CD14-positive monocyte (primary cell): ENCODE results near the gene LARP1. TPM values are rescaled to one million over a fixed set of nuclear protein-coding genes. Genes with fewer than 3 reads are reported as not detected.

Experiments used
- DNase-seq, 3 donors: peaks; one replicate each; pipeline ENCODE4 v3.0.0-alpha.2; 2011 to 2022
- H2AFZ ChIP-seq: 2 replicates; pipeline ENCODE4 v1.6.0; 2012; ENCODE audit warnings: mild to moderate bottlenecking, low read depth, low read length, inconsistent platforms; ENCODE audit not compliant: insufficient read depth, poor library complexity, severe bottlenecking
- H3K27ac ChIP-seq, 2 donors: 1 replicate in 1 of 2; 2 replicates in 1 of 2; pipeline ENCODE4 v1.5.1; 2012 to 2013; ENCODE audit warnings: low read length in 2 of 2, control low read depth in 1 of 2, inconsistent platforms in 1 of 2, low read depth in 1 of 2, mild to moderate bottlenecking in 1 of 2
- H3K27me3 ChIP-seq, 2 donors: one replicate each; pipeline versions ENCODE4 v1.6.0 to v1.6.1; 2011 to 2013; ENCODE audit warnings: low read length in 2 of 2; ENCODE audit not compliant: control insufficient read depth in 2 of 2, insufficient read depth in 2 of 2
- H3K36me3 ChIP-seq, 2 donors: replicated peaks in 1 of 2; 1 replicate in 1 of 2; 2 replicates in 1 of 2; pipeline versions ENCODE4 v1.5.1 to v1.6.1; 2012 to 2013; ENCODE audit warnings: low read length in 2 of 2, control low read depth in 1 of 2, inconsistent platforms in 1 of 2, mild to moderate bottlenecking in 1 of 2; ENCODE audit not compliant: insufficient read depth in 2 of 2, control insufficient read depth in 1 of 2
- H3K4me1 ChIP-seq, 2 donors: 1 replicate in 1 of 2; 2 replicates in 1 of 2; pipeline versions ENCODE4 v1.5.1 to v1.6.1; 2012 to 2013; ENCODE audit warnings: low read length in 2 of 2, control low read depth in 1 of 2, inconsistent platforms in 1 of 2, mild to moderate bottlenecking in 1 of 2, moderate library complexity in 1 of 2; ENCODE audit not compliant: insufficient read depth in 2 of 2, control insufficient read depth in 1 of 2
- H3K4me2 ChIP-seq: replicated peaks from 2 replicates; pipeline ENCODE3; 2012; ENCODE audit warnings: low read length, moderate library complexity, mild to moderate bottlenecking; ENCODE audit not compliant: poor library complexity, severe bottlenecking; ENCODE audit errors: extremely low read depth
- H3K4me3 ChIP-seq, 3 experiments: fragments of 200-600 bp in 1 of 3; sonication (generic) in 1 of 3; replicated peaks in 1 of 3; 1 replicate in 2 of 3; 2 replicates in 1 of 3; pipeline ENCODE4 v1.5.1; 2011 to 2013; ENCODE audit warnings: low read length in 3 of 3, mild to moderate bottlenecking in 3 of 3, control low read depth in 2 of 3, low read depth in 2 of 3, inconsistent platforms in 1 of 3, moderate library complexity in 1 of 3
- H3K79me2 ChIP-seq: 2 replicates; pipeline ENCODE4 v1.6.0; 2012; ENCODE audit warnings: mild to moderate bottlenecking, control low read depth, inconsistent platforms, low read length, moderate library complexity; ENCODE audit not compliant: insufficient read depth
- H3K9ac ChIP-seq: 2 replicates; pipeline ENCODE4 v1.6.0; 2017; ENCODE audit warnings: low read length, mild to moderate bottlenecking; ENCODE audit not compliant: insufficient read depth, poor library complexity, severe bottlenecking
- H3K9me3 ChIP-seq, 2 donors: replicated peaks in 1 of 2; 1 replicate in 1 of 2; 2 replicates in 1 of 2; pipeline versions ENCODE4 v1.5.1 to v1.6.1; 2012 to 2013; ENCODE audit warnings: low read length in 2 of 2, control low read depth in 1 of 2; ENCODE audit not compliant: control insufficient read depth in 1 of 2, insufficient read depth in 1 of 2
- H4K20me1 ChIP-seq: 2 replicates; pipeline ENCODE4 v1.6.0; 2012; ENCODE audit warnings: mild to moderate bottlenecking, low read length, control low read depth, moderate library complexity; ENCODE audit not compliant: insufficient read depth
- H3K27ac Mint-ChIP-seq, 7 donors: one replicate each; pipeline ENCODE4 v1.8.0; 2020; ENCODE audit warnings: mild to moderate bottlenecking in 7 of 7, mixed read lengths in 7 of 7, moderate library complexity in 6 of 7, inconsistent platforms in 2 of 7
- H3K27me3 Mint-ChIP-seq, 3 donors: one replicate each; pipeline ENCODE4 v1.8.0; 2021 to 2022; ENCODE audit warnings: low read depth in 3 of 3, mild to moderate bottlenecking in 3 of 3, mixed read lengths in 3 of 3, moderate library complexity in 3 of 3, inconsistent platforms in 1 of 3
- H3K36me3 Mint-ChIP-seq, 2 donors: one replicate each; pipeline ENCODE4 v1.8.0; 2020; ENCODE audit warnings: mixed read lengths in 2 of 2, inconsistent platforms in 1 of 2, mild to moderate bottlenecking in 1 of 2
- H3K4me1 Mint-ChIP-seq: one replicate; pipeline ENCODE4 v1.8.0; 2020; ENCODE audit warnings: mild to moderate bottlenecking, mixed read lengths
- H3K4me3 Mint-ChIP-seq, 2 donors: one replicate each; pipeline ENCODE4 v1.8.0; 2020; ENCODE audit warnings: mild to moderate bottlenecking in 2 of 2, mixed read lengths in 2 of 2, moderate library complexity in 1 of 2
- H3K9me3 Mint-ChIP-seq, 7 donors: one replicate each; pipeline ENCODE4 v1.8.0; 2020 to 2022; ENCODE audit warnings: mixed read lengths in 7 of 7, mild to moderate bottlenecking in 6 of 7, moderate library complexity in 6 of 7, inconsistent platforms in 2 of 7
- WGBS: methylation state at CpG from one replicate; pipeline ENCODE4 v1.1.5; 2013; ENCODE audit warnings: missing lambda C conversion rate; ENCODE audit not compliant: insufficient coverage; 5-methylcytosine and 5-hydroxymethylcytosine counted together
- intact Hi-C, 2 donors: fragments of 100-400 bp; cut with micrococcal nuclease; formaldehyde crosslinking; loops; one replicate each; pipeline versions ENCODE4 v1.15.0 to v1.15.1; 2023
- polyA plus RNA-seq, 3 donors: library from polyadenylated mRNA; depleted of rRNA in 1 of 3; unstranded in 2 of 3; stranded (reverse) in 1 of 3; fragments of 300-500 nt in 2 of 3; fragments of >200 nt in 1 of 3; fragmentation: Illumina TruSeq in 2 of 3; gene quantifications; 1 replicate in 2 of 3; 2 replicates in 1 of 3; pipeline ENCODE4 v1.2.3, GENCODE V29; 2012 to 2021
- TF ChIP-seq, protein P1 (sequence below): fragments of 200-600 bp; IDR thresholded peaks from one replicate; pipeline ENCODE4 v1.8.0; 2022; ENCODE audit warnings: antibody characterized with exemption, mild to moderate bottlenecking

The LARP1 gene
- polyA plus RNA-seq, 3 donors: 4.7 to 55.0 (median 5.8) TPM

DNA sequence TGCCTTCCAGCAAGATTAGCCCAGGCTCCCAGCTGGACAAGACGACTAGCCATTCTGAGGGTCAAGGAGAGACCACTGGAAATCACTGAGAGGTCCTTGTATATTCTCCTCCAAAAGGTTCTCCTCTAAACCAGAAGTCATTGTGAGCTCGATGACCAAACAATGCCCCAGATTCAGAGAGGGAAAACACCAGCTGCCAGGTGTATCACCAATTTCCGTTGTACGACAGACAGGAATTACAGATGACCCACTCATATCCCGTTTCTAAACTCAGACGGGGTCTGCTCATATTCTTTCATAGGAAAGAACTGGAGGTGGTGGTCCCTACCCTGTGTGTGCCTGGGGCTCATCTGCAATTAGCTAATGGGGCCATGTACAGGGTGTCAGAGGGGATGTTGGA is 81.0 kb downstream of the LARP1 start:
- Mint-ChIP-seq H3K4me3 (no peak overlapping the region), H3K9me3 (no peaks in the 10 kb centered on the region), H3K27ac (no peak overlapping the region), H3K36me3 (peaks cover 4 to 16% of the 10 kb centered on the region in 2 donors), H3K27me3 (peaks cover 0 to 4% (median 2%) of the 10 kb centered on the region in 3 donors), H3K4me1 (no peaks in the 10 kb centered on the region)
- Histone ChIP-seq H3K27ac (no peak overlapping the region), H3K9ac (no peak overlapping the region), H3K79me2 (no peaks in the 10 kb centered on the region), H3K4me3 (no peak overlapping the region), H3K9me3 (no peaks in the 10 kb centered on the region), H3K27me3 (no peaks in the 10 kb centered on the region), H2AFZ (no peak overlapping the region), H4K20me1 (no peaks in the 10 kb centered on the region), H3K36me3 (peaks cover 2 to 6% of the 10 kb centered on the region in 2 donors), H3K4me1 (no peaks in the 10 kb centered on the region), H3K4me2 (no peak overlapping the region)
- intact Hi-C loops: no loop called here
- DNase-seq: no peak
- WGBS: 100% methylated on average over 4 of the region's 6 CpGs
- TF ChIP-seq, protein P1, sequence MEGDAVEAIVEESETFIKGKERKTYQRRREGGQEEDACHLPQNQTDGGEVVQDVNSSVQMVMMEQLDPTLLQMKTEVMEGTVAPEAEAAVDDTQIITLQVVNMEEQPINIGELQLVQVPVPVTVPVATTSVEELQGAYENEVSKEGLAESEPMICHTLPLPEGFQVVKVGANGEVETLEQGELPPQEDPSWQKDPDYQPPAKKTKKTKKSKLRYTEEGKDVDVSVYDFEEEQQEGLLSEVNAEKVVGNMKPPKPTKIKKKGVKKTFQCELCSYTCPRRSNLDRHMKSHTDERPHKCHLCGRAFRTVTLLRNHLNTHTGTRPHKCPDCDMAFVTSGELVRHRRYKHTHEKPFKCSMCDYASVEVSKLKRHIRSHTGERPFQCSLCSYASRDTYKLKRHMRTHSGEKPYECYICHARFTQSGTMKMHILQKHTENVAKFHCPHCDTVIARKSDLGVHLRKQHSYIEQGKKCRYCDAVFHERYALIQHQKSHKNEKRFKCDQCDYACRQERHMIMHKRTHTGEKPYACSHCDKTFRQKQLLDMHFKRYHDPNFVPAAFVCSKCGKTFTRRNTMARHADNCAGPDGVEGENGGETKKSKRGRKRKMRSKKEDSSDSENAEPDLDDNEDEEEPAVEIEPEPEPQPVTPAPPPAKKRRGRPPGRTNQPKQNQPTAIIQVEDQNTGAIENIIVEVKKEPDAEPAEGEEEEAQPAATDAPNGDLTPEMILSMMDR: no peak

DNA sequence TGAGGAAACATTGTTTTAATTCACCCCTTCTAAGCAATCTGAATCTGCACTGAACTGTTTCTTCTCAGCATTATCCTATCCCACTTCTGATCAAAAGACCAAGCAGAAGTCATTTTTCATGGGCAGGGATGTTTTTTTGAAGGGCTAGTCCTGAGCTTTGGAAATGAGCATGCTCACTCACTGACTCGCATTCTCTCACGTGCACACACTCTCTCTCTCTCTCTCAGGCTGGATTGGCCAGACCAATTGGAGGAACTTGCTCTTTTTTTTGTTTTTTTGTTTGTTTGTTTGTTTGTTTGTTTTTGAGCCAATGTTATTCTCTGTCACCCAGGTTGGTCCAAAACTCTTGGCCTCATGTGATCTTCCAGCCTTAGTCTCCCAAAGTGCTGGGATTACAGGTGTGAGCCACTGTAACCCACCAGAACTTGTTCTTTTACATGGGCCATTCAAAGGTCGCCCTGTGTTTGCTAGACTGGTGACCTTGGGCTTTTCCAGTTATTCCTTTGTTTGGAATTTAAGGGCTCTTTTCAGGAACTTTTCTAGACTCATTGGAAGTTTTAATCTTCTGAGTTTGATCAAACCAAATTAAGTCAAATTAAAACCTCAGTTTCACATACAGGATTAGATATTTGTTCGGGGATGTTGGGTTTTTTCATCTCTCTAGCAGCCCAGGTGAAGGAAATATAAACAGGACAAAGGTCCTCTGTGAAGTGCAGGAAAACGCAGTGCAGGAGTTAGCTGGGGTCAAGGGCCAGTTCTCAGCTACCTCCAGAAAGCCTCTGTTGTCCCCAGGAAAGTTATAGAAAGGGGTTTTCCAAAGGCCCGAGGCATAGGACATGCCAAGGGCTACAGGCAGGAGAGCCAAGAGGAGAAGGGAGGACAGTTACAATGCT is 82.1 kb downstream of the LARP1 start:
- no peaks in the 10 kb centered on the region for H3K4me1 Mint-ChIP-seq
- no peak overlapping the region for H3K4me3 ChIP-seq
- no peak overlapping the region for H3K4me2 ChIP-seq
- no peak for DNase-seq
- H3K79me2 ChIP-seq: no peaks in the 10 kb centered on the region
- 100% methylated on average over 2 of the region's 6 CpGs for WGBS
- H3K27me3 ChIP-seq: no peaks in the 10 kb centered on the region
- peaks cover 0 to 4% (median 2%) of the 10 kb centered on the region in 3 donors for H3K27me3 Mint-ChIP-seq
- no peaks in the 10 kb centered on the region for H4K20me1 ChIP-seq
- peaks cover 0 to 9% of the 10 kb centered on the region in 2 donors for H3K36me3 Mint-ChIP-seq
- no peaks in the 10 kb centered on the region for H3K9me3 Mint-ChIP-seq
- no peak overlapping the region for H3K27ac Mint-ChIP-seq
- no peak overlapping the region for H2AFZ ChIP-seq
- H3K9ac ChIP-seq: no peak overlapping the region
- H3K36me3 ChIP-seq: no peaks in the 10 kb centered on the region
- intact Hi-C loops: no loop called here
- no peaks in the 10 kb centered on the region for H3K9me3 ChIP-seq
- no peaks in the 10 kb centered on the region for H3K4me1 ChIP-seq
- TF ChIP-seq, protein P1: no peak
- H3K27ac ChIP-seq: no peak overlapping the region
- no peak overlapping the region for H3K4me3 Mint-ChIP-seq
